ENCODE measurements around the gene TAL2.

DNA sequence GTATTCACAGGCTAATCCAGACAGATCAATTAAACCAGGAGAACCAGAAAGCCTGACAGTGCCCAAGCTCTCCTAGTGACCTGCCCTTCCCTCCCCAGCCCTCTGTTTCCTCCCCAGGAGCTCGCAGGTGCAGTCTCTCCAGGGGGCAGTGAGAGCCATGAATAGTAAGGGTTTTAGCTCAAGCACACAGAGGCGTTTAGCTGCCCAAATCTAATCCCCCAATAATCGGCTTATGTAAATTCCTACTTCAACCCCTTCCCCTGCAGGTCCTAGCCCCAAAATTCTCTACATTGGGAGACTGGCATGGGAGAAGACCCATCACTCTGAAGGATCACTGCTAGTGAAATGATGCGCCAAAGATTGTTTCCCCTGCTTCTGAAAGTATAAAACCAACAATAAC is 10.5 kb upstream of the TAL2 start:
- TF ChIP-seq CTCF (IDR thresholded peaks at IDR 0.05) (no peak), POLR2A (IDR thresholded peaks at IDR 0.05) (no peak)
